ENCODE data around the gene TTC36. TPM values are rescaled to one million over a fixed set of nuclear protein-coding genes. Genes with fewer than 3 reads are reported as not detected.

The TTC36 gene
- total RNA-seq, 1 experiment from 2014 or later, result 1.6 TPM

- Histone ChIP-seq H3T11ph (ENCODE audit: low read length) (no peak overlapping the region), H3K56ac (ENCODE audit: insufficient read length, low read depth, low read length) (no peak overlapping the region), H2AK5ac (ENCODE audit: insufficient read length, low read length) (no peak overlapping the region), H2AFZ (ENCODE audit: low read length) (no peak overlapping the region), H2BK20ac (ENCODE audit: low read depth, low read length, poor library complexity, severe bottlenecking) (no peak overlapping the region), H3K4me2 (ENCODE audit: insufficient read depth, insufficient read length, low read length) (no peak overlapping the region), H3K23me2 (ENCODE audit: insufficient read length, low read depth, low read length, poor library complexity, severe bottlenecking) (no peaks in the 10 kb centered on the region), H4K20me1 (ENCODE audit: control insufficient read depth, insufficient read depth, insufficient read length) (no peaks in the 10 kb centered on the region), H2BK5ac (ENCODE audit: insufficient read length, low read length) (no peak overlapping the region), H3K9ac (ENCODE audit: extremely low read depth, insufficient read length, low read length) (no peak overlapping the region), H3K14ac (ENCODE audit: insufficient read depth, low read length) (no peak overlapping the region), H4K5ac (ENCODE audit: insufficient read length, low read depth, low read length) (no peak overlapping the region), H2BK120ac (ENCODE audit: low read depth, low read length, poor library complexity, severe bottlenecking) (no peak overlapping the region), H3K9me3 (ENCODE audit: control insufficient read depth, low read depth, low read length) (no peaks in the 10 kb centered on the region), H3K4ac (ENCODE audit: low read depth, low read length) (no peak overlapping the region), H4K8ac (replicated peaks; ENCODE audit: insufficient read length, low read depth, low read length) (no peak overlapping the region), H3K79me1 (ENCODE audit: insufficient read depth, low read depth, low read length, poor library complexity, severe bottlenecking) (no peaks in the 10 kb centered on the region), H4K91ac (ENCODE audit: insufficient read length, low read depth, low read length) (no peak overlapping the region), H2BK12ac (ENCODE audit: insufficient read length, low read depth, low read length) (no peak overlapping the region), H3K27ac (ENCODE audit: insufficient read length, low read depth, low read length) (no peak overlapping the region), H3K79me2 (ENCODE audit: insufficient read depth, low read length) (no peaks in the 10 kb centered on the region), H3K27me3 (ENCODE audit: insufficient read depth, low read length) (no peaks in the 10 kb centered on the region), H3K18ac (ENCODE audit: insufficient read length, low read depth, low read length) (no peak overlapping the region), H3K4me1 (ENCODE audit: insufficient read depth, low read length) (no peaks in the 10 kb centered on the region), H3K23ac (ENCODE audit: insufficient read length, low read depth, low read length) (no peak overlapping the region), H2BK15ac (ENCODE audit: low read depth, low read length) (no peak overlapping the region)
- no peak for DNase-seq
- Mint-ChIP-seq H3K9me3 (no peaks in the 10 kb centered on the region), H3K27me3 (ENCODE audit: low read depth) (peaks cover 2% of the 10 kb centered on the region; the same call in 1 of the 2 replicates), H3K36me3 (ENCODE audit: insufficient read depth in 1 of 3, low read depth in 3 of 3) (peaks cover 25 to 59% (median 54%) of the 10 kb centered on the region in 3 experiments; a peak in 6 of 7 replicates), H3K27ac (peak overlapping the region in 1 of 3 experiments; percentile 50; a peak in 1 of 7 replicates), H3K4me1 (peaks cover 23% of the 10 kb centered on the region in 2 experiments), H3K4me3 (no peak overlapping the region)
- TF ChIP-seq CTCF (conservative IDR thresholded peaks at IDR 0.05), result no peak
These were observed 2.9 kb upstream of the TTC36 start for GRCh38 chr11:118524356-118524755.
